ENCODE results near the gene LRMDA. TPM values are rescaled to one million over a fixed set of nuclear protein-coding genes. Genes with fewer than 3 reads are reported as not detected.
A peak's percentile ranks its signal among the peaks of the same experiment; 100 is the strongest.

The LRMDA gene
- total and polyA plus RNA-seq, 2 of the 8 experiments (the other 6 are each of a cell fraction or from before 2014, with no cell fraction given), result 0.86 to 2.8 TPM

DNA sequence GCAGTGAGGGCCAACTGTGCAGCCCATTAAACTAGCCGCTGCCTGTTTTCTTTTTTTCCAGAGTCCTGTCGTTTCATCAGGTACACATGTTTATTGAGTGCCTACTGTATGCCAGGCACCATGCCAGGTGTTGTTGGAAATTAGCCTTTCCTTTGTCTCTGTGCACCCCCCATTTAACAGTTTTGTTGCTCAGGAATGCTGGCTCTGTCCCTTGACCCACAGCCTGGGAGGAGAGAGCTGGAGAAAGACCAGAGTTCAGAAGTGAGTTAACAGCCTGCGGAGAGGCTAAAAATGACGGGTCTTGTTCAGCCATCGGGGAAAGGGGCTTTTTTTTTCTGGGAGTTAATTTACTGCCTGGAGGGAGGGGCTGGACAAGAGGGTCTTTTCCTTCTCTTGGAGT is 1.3 kb downstream of the LRMDA start:
- H2BK15ac ChIP-seq (ENCODE audit: low read length), result no peak overlapping the region
- no peak overlapping the region for H2BK12ac ChIP-seq (ENCODE audit: low read depth, low read length)
- no peaks in the 10 kb centered on the region for H3K79me2 ChIP-seq (ENCODE audit: control insufficient read depth in 1 of 2, insufficient read depth in 2 of 2, low read length in 2 of 2)
- peaks cover 7% of the 10 kb centered on the region in 2 experiments for H4K20me1 ChIP-seq (replicated peaks in 1 of 2; ENCODE audit: control insufficient read depth in 1 of 2, insufficient read depth in 2 of 2, low read length in 2 of 2)
- peaks cover 50 to 89% (median 78%) of the 10 kb centered on the region in 4 experiments for H3K27me3 ChIP-seq (replicated peaks in 1 of 4; ENCODE audit: control insufficient read depth in 3 of 4, extremely low read depth in 1 of 4, insufficient read depth in 3 of 4, low read length in 3 of 4)
- no peak overlapping the region for H2AFZ ChIP-seq (ENCODE audit: low read length)
- H2BK5ac ChIP-seq (ENCODE audit: low read depth, low read length), result no peak overlapping the region
- H3K23me2 ChIP-seq (ENCODE audit: low read depth, low read length), result peaks cover 4% of the 10 kb centered on the region; the same call in 1 of the 2 replicates
- H3K27ac ChIP-seq (ENCODE audit: low read depth, low read length), result no peak overlapping the region
- H3K23ac ChIP-seq (ENCODE audit: insufficient read length), result no peak overlapping the region
- POLR2A ChIA-PET (ENCODE audit: partially characterized antibody), result interaction anchor here (1.4 kb wide), 1 partner anchor 9 kb away, joined by 4 read pairs; no protein-coding TSS in a partner anchor
- CTCF ChIA-PET (ENCODE audit: partially characterized antibody), result interaction anchor here (0.7 to 1.4 kb wide), 3 partner anchors 17 to 77 kb away, joined by 3 to 4 read pairs (median 3); no protein-coding TSS in a partner anchor
- TF ChIP-seq BACH1 (IDR thresholded peaks at IDR 0.05; ENCODE audit: low read length), result no peak
- peak; percentile 31; the same call in 1 of the 2 replicates for TF ChIP-seq SUZ12 (IDR thresholded peaks at IDR 0.05; ENCODE audit: low read length)
- H3K4me1 ChIP-seq (replicated peaks in 1 of 4; ENCODE audit: control insufficient read depth in 3 of 4, insufficient read depth in 4 of 4, low read length in 3 of 4), result peaks cover 5 to 13% (median 8%) of the 10 kb centered on the region in 4 experiments
- DNase-seq (ENCODE audit: low read depth in 1 of 2, low spot score in 2 of 2), result no peak
- 33% methylated on average over 5 of the region's 5 CpGs; no CpG with 5 or more reads in 1 of the 2 experiments for WGBS, 2 experiments (ENCODE audit: extremely low coverage in 1 of 2, insufficient coverage in 1 of 2, insufficient read length in 1 of 2, insufficient replicate concordance in 2 of 2, low coverage in 1 of 2, low lambda C conversion rate in 2 of 2, missing lambda C conversion rate in 1 of 2)
- no peak overlapping the region for H4K91ac ChIP-seq (replicated peaks; ENCODE audit: insufficient read length, low read length)
- H2AK5ac ChIP-seq (ENCODE audit: low read depth, low read length), result no peak overlapping the region
- no peak overlapping the region for H2BK20ac ChIP-seq (ENCODE audit: low read length)
- no peaks in the 10 kb centered on the region for H3K36me3 ChIP-seq (ENCODE audit: control insufficient read depth in 2 of 4, insufficient read depth in 4 of 4, low read length in 3 of 4)
- H3K9ac ChIP-seq (replicated peaks in 1 of 4; ENCODE audit: extremely low read depth in 1 of 4, low read depth in 3 of 4, low read length in 3 of 4), result no peak overlapping the region
- H3K56ac ChIP-seq (replicated peaks; ENCODE audit: insufficient read length, low read depth, low read length), result no peak overlapping the region
- H4K8ac ChIP-seq (ENCODE audit: extremely low read depth, insufficient read depth, low read length), result no peak overlapping the region
- H3K79me1 ChIP-seq (ENCODE audit: low read depth, low read length), result no peaks in the 10 kb centered on the region
- H3K4me2 ChIP-seq (ENCODE audit: insufficient read depth in 1 of 2, low read depth in 2 of 2, low read length in 2 of 2), result peak overlapping the region; percentile 45 to 55
- no peak overlapping the region for H3K4ac ChIP-seq (replicated peaks; ENCODE audit: insufficient read length, low read depth, low read length)
- H3K18ac ChIP-seq (ENCODE audit: extremely low read depth, low read length), result no peak overlapping the region
- H3K4me3 ChIP-seq (ENCODE audit: extremely low read depth in 1 of 4, insufficient read depth in 2 of 4, low read depth in 3 of 4, low read length in 4 of 4), result peak overlapping the region in 1 of 4 experiments; percentile 40; a peak in 2 of 8 replicates
- no peak overlapping the region for H3K14ac ChIP-seq (ENCODE audit: insufficient read length)
- FAIRE-seq, result no peak
- no peak overlapping the region for H2BK120ac ChIP-seq (replicated peaks; ENCODE audit: low read depth, low read length)
- H4K5ac ChIP-seq (ENCODE audit: insufficient read length, low read depth, low read length), result no peak overlapping the region
- H3K9me3 ChIP-seq (ENCODE audit: insufficient read depth in 2 of 2, low read depth in 1 of 2, low read length in 1 of 2), result no peaks in the 10 kb centered on the region
